Lower leg skin (tissue), 4 donors: ENCODE results near the gene HOMEZ. TPM values are rescaled to one million over a fixed set of nuclear protein-coding genes. Genes with fewer than 3 reads are reported as not detected.
"Not testable (repeated sequence)": the region's sequence is repeated elsewhere in the genome, so short reads cannot be mapped to it uniquely, and the experiment has no call there.

Experiments
- DNase-seq, 2 donors: peaks; one replicate each; pipeline ENCODE4 v3.0.0-alpha.2; 2019; ENCODE audit warnings: low spot score in 2 of 2
- H3K4me3 ChIP-seq: fragments of 200-600 bp; sonication (generic); 2 replicates; pipeline ENCODE4 v1.5.1; 2017; ENCODE audit warnings: mild to moderate bottlenecking, low read depth; ENCODE audit not compliant: poor library complexity, severe bottlenecking
- POLR2A ChIP-seq, 2 donors: fragments of 450-650 bp; IDR thresholded peaks; one replicate each; pipeline ENCODE4 v1.6.1; 2016 to 2017; ENCODE audit warnings: antibody characterized with exemption in 2 of 2, mild to moderate bottlenecking in 1 of 2, moderate library complexity in 1 of 2
- WGBS, 2 donors: methylation state at CpG; one replicate each; pipeline ENCODE4 v1.1.5; 2018; 5-methylcytosine and 5-hydroxymethylcytosine counted together
- intact Hi-C: fragments of 100-400 bp; cut with DNase I; formaldehyde crosslinking; loops from one replicate; pipeline ENCODE4 v1.15.0; 2023; ENCODE audit warnings: low total_unique reads
- total RNA-seq, 4 donors: library from RNA; depleted of rRNA; stranded (reverse); fragments of >200 nt; gene quantifications; one replicate each; pipeline ENCODE4 v1.1.0, GENCODE V29; 2016
- TF ChIP-seq, protein P1 (sequence below), 3 donors: fragments of 450-650 bp; IDR thresholded peaks; one replicate each; pipeline ENCODE4 v1.5.1; 2016; ENCODE audit warnings: antibody characterized with exemption in 3 of 3, mild to moderate bottlenecking in 3 of 3, moderate library complexity in 2 of 3

The HOMEZ gene
- total RNA-seq, 4 donors from 2014 or later = 5.3 to 9.7 (median 8.5) TPM

DNA sequence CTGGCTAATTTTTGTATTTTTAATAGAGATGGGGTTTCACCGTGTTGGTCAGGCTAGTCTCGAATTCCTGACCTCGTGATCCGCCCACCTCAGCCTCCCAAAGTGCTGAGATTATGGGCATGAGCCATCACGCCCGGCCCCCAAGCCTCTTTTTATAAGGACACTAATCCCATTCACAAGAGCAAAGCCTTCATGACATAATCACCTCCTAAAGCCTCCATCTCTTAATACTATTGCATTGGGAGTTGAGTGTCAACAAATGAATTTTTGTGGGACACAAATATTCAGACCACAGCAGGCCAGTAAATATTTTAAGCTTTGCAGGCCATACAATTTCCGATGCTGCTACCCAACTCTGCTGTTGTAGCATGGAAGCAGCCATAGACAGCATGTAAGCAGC lies 37.3 kb downstream of the HOMEZ start:
- no peak for TF ChIP-seq POLR2A (IDR thresholded peaks at IDR 0.05)
- TF ChIP-seq, protein P1, sequence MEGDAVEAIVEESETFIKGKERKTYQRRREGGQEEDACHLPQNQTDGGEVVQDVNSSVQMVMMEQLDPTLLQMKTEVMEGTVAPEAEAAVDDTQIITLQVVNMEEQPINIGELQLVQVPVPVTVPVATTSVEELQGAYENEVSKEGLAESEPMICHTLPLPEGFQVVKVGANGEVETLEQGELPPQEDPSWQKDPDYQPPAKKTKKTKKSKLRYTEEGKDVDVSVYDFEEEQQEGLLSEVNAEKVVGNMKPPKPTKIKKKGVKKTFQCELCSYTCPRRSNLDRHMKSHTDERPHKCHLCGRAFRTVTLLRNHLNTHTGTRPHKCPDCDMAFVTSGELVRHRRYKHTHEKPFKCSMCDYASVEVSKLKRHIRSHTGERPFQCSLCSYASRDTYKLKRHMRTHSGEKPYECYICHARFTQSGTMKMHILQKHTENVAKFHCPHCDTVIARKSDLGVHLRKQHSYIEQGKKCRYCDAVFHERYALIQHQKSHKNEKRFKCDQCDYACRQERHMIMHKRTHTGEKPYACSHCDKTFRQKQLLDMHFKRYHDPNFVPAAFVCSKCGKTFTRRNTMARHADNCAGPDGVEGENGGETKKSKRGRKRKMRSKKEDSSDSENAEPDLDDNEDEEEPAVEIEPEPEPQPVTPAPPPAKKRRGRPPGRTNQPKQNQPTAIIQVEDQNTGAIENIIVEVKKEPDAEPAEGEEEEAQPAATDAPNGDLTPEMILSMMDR (IDR thresholded peaks at IDR 0.05) = no peak
- 80 to 95% methylated on average over 7 of the region's 7 CpGs for WGBS, 2 donors
- intact Hi-C loops = no loop called here
- no peak overlapping the region for H3K4me3 ChIP-seq
- no peak for DNase-seq

DNA sequence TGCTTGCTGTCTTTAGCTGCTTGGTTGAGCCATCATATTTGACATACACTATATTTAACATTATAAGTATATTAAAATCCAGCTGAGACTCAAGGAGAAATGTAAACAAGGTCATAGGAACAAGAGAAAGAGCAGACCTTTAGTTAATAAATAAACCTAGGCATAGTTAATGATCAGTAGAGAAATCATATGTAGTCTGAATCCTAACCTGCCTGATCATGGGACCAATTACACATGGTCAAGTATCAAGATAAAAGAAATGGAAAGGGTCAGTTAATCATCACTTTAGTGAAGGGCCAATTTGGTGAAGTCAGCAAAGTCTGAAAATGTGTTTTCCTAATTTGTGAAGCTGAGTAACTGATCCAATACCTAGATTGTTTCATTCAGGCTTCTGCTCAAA lies 40.6 kb downstream of the HOMEZ start:
- DNase-seq = no peak
- H3K4me3 ChIP-seq = no peak overlapping the region
- TF ChIP-seq, protein P1 (IDR thresholded peaks at IDR 0.05) = no peak
- no peak for TF ChIP-seq POLR2A (IDR thresholded peaks at IDR 0.05)
- intact Hi-C loops = no loop called here

GRCh38 chr14:23243066-23243465 lies 42.9 kb downstream of the HOMEZ start:
- no peak overlapping the region for H3K4me3 ChIP-seq
- no peak for DNase-seq
- intact Hi-C loops = no loop called here
- no peak for TF ChIP-seq POLR2A (IDR thresholded peaks at IDR 0.05)
- TF ChIP-seq, protein P1 (IDR thresholded peaks at IDR 0.05) = no peak
- 89 to 91% methylated on average over 2 of the region's 2 CpGs for WGBS, 2 donors

DNA sequence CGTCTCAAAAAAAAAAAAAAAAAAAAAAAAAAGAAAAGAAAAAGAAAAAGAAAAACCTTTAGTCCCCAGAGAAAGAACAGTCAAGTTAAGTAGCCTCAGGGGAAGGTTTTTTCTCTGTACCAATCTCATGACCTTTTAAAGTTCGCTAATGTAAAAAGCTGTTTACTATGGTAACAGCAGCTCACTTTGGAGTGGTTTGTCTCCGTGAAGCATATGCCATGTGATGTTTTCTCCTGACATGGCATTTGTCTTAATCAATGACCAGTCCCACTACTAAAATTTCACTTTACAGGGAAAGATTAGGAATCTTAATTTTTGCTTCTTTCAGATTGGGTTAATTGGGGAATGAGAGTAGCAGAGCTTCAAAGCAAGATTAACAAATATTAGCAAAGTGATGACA lies 43.9 kb downstream of the HOMEZ start:
- intact Hi-C loops = no loop called here
- no peak for TF ChIP-seq POLR2A (IDR thresholded peaks at IDR 0.05)
- TF ChIP-seq, protein P1 (IDR thresholded peaks at IDR 0.05) = no peak
- H3K4me3 ChIP-seq = no peak overlapping the region
- no peak for DNase-seq
- WGBS, 2 donors = 77 to 79% methylated on average over 3 of the region's 3 CpGs

DNA sequence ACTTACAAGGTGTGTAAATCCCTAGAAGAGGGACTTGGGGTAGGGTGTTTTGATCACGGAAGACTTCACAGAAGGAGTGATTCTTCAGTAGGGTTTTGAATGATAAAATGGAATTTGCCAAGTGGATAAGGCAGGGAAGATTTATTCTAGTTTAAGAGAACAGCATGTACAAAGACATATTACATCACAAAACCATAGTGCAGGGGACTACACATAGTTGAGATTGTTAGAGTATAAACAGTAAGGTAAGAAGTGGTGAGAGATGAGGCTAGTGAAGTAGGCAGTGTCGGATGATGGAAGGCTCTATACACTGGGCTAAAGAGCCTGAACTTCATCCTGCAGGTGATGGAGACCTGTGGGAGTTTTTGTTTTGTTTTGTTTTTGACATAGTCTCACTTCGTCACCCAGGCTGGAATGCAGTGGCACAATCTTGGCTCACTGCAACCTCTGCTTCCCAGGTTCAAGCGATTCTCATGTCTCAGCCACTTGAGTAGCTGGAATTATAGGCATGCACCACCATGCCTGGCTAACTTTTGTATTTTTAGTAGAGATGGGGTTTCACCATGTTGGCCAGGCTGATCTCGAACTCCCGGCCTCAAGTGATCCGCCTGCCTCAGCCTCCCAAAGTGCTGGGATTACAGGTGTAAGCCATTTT lies 44.7 kb downstream of the HOMEZ start:
- 91 to 94% methylated on average over 7 of the region's 7 CpGs for WGBS, 2 donors
- intact Hi-C loops = not testable (repeated sequence)

GRCh38 chr14:23240661-23241060 lies 45.3 kb downstream of the HOMEZ start:
- TF ChIP-seq, protein P1 (IDR thresholded peaks at IDR 0.05) = no peak
- TF ChIP-seq POLR2A (IDR thresholded peaks at IDR 0.05) = no peak
- DNase-seq = no peak
- intact Hi-C loops = no loop called here
- no peak overlapping the region for H3K4me3 ChIP-seq
- WGBS, 2 donors = 61 to 74% methylated on average over 1 of the region's 1 CpG

More for the DNA sequence above, 44.7 kb downstream of the HOMEZ start:
- H3K4me3 ChIP-seq, DNase-seq: not testable (repeated sequence)
